ENCODE results near the gene PHGDH.
"Not testable (repeated sequence)": the region's sequence is repeated elsewhere in the genome, so short reads cannot be mapped to it uniquely, and the experiment has no call there.

The PHGDH gene

GRCh38 chr1:119766374-119766794 is 54.6 kb downstream of the PHGDH start:
- DNase-seq (ENCODE audit: low read depth), result no peak

- no peak for DNase-seq (ENCODE audit: low read depth)
These were observed 55.8 kb downstream of the PHGDH start for GRCh38 chr1:119767486-119767885.

GRCh38 chr1:119768778-119769177 is 57.0 kb downstream of the PHGDH start, which contains the start of gene HMGCS2:
Gene HMGCS2 (minus strand): TSS chr1:119768905. CDS start chr1:119768844, 61 bp downstream.
- no peak for DNase-seq (ENCODE audit: low read depth)

- no peak for DNase-seq (ENCODE audit: low read depth)
These were observed 59.3 kb downstream of the PHGDH start for GRCh38 chr1:119771016-119771415.

GRCh38 chr1:119771770-119772169 is 60.0 kb downstream of the PHGDH start:
- DNase-seq (ENCODE audit: low read depth), result no peak

GRCh38 chr1:119772298-119772697 is 60.6 kb downstream of the PHGDH start:
- no peak for DNase-seq (ENCODE audit: low read depth)

GRCh38 chr1:119773711-119774241 is 62.0 kb downstream of the PHGDH start:
- no peak for DNase-seq (ENCODE audit: low read depth)

GRCh38 chr1:119774746-119775490 is 63.2 kb downstream of the PHGDH start:
- no peak for DNase-seq (ENCODE audit: low read depth)

- no peak for DNase-seq (ENCODE audit: low read depth)
These were observed 66.6 kb downstream of the PHGDH start for GRCh38 chr1:119778359-119778758.

GRCh38 chr1:119778886-119779560 is 67.3 kb downstream of the PHGDH start:
- DNase-seq (ENCODE audit: low read depth), result no peak

- no peak for DNase-seq (ENCODE audit: low read depth)
These were observed 68.2 kb downstream of the PHGDH start for GRCh38 chr1:119779869-119780356.

- DNase-seq (ENCODE audit: low read depth), result no peak
These were observed 69.9 kb downstream of the PHGDH start for GRCh38 chr1:119781434-119782210.

- DNase-seq (ENCODE audit: low read depth), result no peak
These were observed 71.0 kb downstream of the PHGDH start for GRCh38 chr1:119782631-119783325.

- DNase-seq (ENCODE audit: low read depth), result no peak
These were observed 71.8 kb downstream of the PHGDH start for GRCh38 chr1:119783354-119784185.

GRCh38 chr1:119784191-119784781 is 72.6 kb downstream of the PHGDH start:
- peak; percentile 39 for DNase-seq (ENCODE audit: low read depth)

GRCh38 chr1:119786046-119786445 is 74.3 kb downstream of the PHGDH start:
- DNase-seq (ENCODE audit: low read depth), result not testable (repeated sequence)

- not testable (repeated sequence) for DNase-seq (ENCODE audit: low read depth)
These were observed 74.8 kb downstream of the PHGDH start for GRCh38 chr1:119786473-119787050.

- peak; percentile 27 for DNase-seq (ENCODE audit: low read depth)
These were observed 76.0 kb downstream of the PHGDH start for GRCh38 chr1:119787776-119788175.

GRCh38 chr1:119790451-119791198 is 78.9 kb downstream of the PHGDH start:
- no peak for DNase-seq (ENCODE audit: low read depth)

Measured in stromal cell of bone marrow (primary cell).